Keratinocyte (primary cell): ENCODE results near the gene NUP54.

Experiments used
- EZH2 ChIP-seq: IDR thresholded peaks from one replicate; pipeline ENCODE4 v1.6.1; 2012; ENCODE audit warnings: inconsistent platforms, mild to moderate bottlenecking, low read length, moderate library complexity
- TF ChIP-seq, protein P1 (sequence below), 3 experiments: IDR thresholded peaks in 1 of 3; conservative IDR thresholded peaks in 1 of 3; optimal IDR thresholded peaks in 1 of 3; 2 replicates in 2 of 3; 3 replicates in 1 of 3; pipeline versions ENCODE3 to v1.5.1; 2011; ENCODE audit warnings: low read length in 3 of 3, mild to moderate bottlenecking in 3 of 3, moderate library complexity in 2 of 3, control low read depth in 1 of 3, inconsistent platforms in 1 of 3; ENCODE audit not compliant: insufficient read depth in 2 of 3; ENCODE audit errors: extremely low read depth in 1 of 3

DNA sequence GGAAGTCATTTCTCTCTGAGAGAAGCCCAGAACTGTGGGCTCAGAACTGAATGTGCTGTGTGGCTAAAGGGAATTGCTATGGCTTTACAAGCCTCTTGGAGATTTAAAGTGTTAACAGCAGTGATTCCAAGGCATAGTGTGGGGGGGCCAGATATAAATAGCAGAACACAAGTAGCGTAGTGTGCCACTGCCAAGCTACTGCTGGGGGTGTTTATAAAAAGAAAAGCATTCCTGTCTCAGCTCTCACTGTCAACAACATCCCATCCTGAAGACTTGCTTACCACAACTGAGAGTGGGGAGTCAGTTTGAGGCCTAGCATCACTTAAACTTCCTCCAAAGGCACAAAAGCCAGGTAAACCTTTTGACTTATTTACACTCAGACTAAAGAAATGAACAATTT is 73.7 kb downstream of the NUP54 start, which contains the start of gene ART3:
- TF ChIP-seq, protein P1, sequence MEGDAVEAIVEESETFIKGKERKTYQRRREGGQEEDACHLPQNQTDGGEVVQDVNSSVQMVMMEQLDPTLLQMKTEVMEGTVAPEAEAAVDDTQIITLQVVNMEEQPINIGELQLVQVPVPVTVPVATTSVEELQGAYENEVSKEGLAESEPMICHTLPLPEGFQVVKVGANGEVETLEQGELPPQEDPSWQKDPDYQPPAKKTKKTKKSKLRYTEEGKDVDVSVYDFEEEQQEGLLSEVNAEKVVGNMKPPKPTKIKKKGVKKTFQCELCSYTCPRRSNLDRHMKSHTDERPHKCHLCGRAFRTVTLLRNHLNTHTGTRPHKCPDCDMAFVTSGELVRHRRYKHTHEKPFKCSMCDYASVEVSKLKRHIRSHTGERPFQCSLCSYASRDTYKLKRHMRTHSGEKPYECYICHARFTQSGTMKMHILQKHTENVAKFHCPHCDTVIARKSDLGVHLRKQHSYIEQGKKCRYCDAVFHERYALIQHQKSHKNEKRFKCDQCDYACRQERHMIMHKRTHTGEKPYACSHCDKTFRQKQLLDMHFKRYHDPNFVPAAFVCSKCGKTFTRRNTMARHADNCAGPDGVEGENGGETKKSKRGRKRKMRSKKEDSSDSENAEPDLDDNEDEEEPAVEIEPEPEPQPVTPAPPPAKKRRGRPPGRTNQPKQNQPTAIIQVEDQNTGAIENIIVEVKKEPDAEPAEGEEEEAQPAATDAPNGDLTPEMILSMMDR (optimal IDR thresholded peaks at IDR 0.05 in 1 of 3, IDR thresholded peaks at IDR 0.05 in 1 of 3, conservative IDR thresholded peaks at IDR 0.05 in 1 of 3; ENCODE audit: extremely low read depth in 1 of 3, insufficient read depth in 2 of 3, low read length in 3 of 3): no peak
- TF ChIP-seq EZH2: no peak
